Body of pancreas (tissue), 4 donors: ENCODE measurements around the gene RCE1.

ENCODE experiments used
- POLR2A ChIP-seq, 3 donors: fragments of 450-650 bp; IDR thresholded peaks; one replicate each; pipeline ENCODE4 v1.6.1; 2016; ENCODE audit warnings: antibody characterized with exemption in 3 of 3, mild to moderate bottlenecking in 2 of 3
- TF ChIP-seq, protein P1 (sequence below), 7 experiments: fragments of 450-650 bp in 4 of 7; fragments of 200-600 bp in 3 of 7; sonication (generic) in 3 of 7; IDR thresholded peaks; one replicate each; pipeline ENCODE4 v1.5.1; 2016 to 2019; ENCODE audit warnings: antibody characterized with exemption in 7 of 7

DNA sequence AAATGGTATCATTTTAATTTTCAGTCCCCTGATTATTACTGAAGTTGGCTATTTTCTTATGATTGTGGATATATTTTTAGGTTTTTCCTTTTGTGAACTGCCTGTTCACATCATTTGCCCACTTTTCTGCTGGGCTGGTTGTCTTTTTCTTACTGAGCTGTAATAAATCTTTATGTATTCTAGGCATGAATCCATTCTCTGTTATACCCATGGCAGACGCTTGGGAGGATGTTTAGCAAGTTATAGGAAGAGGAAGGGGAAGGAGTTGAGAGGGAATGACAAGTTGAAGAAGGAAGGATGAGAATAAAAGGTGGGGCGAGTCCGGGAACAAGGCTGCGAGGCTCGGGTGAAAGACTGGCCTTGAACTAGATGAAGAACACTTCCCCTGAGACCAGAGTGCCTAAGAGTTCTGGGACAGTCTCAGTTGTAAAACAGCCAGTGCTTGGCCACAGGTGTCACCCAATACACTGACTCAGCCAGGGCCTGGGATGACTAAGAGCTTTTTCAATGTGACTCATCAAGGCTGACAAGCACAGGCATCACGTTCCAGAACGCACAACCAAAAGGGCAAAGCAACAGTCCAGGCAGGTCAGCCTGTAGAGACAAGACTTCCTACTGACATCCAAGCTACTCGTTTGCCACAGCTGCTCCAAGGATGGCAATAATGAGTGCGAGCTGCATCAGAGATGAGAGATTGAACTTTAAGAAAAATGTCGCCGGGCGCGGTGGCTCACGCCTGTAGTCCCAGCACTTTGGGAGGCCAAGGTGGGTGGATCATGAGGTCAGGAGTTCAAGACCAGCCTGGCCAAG lies 48.8 kb downstream of the RCE1 start:
- TF ChIP-seq, protein P1, sequence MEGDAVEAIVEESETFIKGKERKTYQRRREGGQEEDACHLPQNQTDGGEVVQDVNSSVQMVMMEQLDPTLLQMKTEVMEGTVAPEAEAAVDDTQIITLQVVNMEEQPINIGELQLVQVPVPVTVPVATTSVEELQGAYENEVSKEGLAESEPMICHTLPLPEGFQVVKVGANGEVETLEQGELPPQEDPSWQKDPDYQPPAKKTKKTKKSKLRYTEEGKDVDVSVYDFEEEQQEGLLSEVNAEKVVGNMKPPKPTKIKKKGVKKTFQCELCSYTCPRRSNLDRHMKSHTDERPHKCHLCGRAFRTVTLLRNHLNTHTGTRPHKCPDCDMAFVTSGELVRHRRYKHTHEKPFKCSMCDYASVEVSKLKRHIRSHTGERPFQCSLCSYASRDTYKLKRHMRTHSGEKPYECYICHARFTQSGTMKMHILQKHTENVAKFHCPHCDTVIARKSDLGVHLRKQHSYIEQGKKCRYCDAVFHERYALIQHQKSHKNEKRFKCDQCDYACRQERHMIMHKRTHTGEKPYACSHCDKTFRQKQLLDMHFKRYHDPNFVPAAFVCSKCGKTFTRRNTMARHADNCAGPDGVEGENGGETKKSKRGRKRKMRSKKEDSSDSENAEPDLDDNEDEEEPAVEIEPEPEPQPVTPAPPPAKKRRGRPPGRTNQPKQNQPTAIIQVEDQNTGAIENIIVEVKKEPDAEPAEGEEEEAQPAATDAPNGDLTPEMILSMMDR (IDR thresholded peaks at IDR 0.05) = no peak
- TF ChIP-seq POLR2A (IDR thresholded peaks at IDR 0.05) = no peak
